Activated effector memory CD4-positive, alpha-beta T cell treated with anti-CD3 and anti-CD28 coated beads, Interleukin-2, amount 50 U/mL, for 16 hours (primary cell): ENCODE data around the gene FARS2.
"Not testable (repeated sequence)": the region's sequence is repeated elsewhere in the genome, so short reads cannot be mapped to it uniquely, and the experiment has no call there.

Experiments used
- DNase-seq: peaks from one replicate; pipeline ENCODE4 v3.0.0-alpha.2; 2020

The FARS2 gene

GRCh38 chr6:5653801-5654200 lies 392.5 kb downstream of the FARS2 start:
- no peak for DNase-seq

GRCh38 chr6:5656226-5656625 lies 394.9 kb downstream of the FARS2 start:
- no peak for DNase-seq

GRCh38 chr6:5656695-5657094 lies 395.4 kb downstream of the FARS2 start:
- not testable (repeated sequence) for DNase-seq

GRCh38 chr6:5657684-5658430 lies 396.5 kb downstream of the FARS2 start:
- DNase-seq = no peak

GRCh38 chr6:5659467-5659866 lies 398.2 kb downstream of the FARS2 start:
- DNase-seq = no peak

GRCh38 chr6:5660772-5661171 lies 399.5 kb downstream of the FARS2 start:
- no peak for DNase-seq

GRCh38 chr6:5662797-5663196 lies 401.5 kb downstream of the FARS2 start:
- no peak for DNase-seq

- DNase-seq = no peak
Observed at GRCh38 chr6:5663259-5663658, 401.9 kb downstream of the FARS2 start.

GRCh38 chr6:5663739-5664138 lies 402.4 kb downstream of the FARS2 start:
- no peak for DNase-seq

- DNase-seq = no peak
Observed at GRCh38 chr6:5664149-5664548, 402.8 kb downstream of the FARS2 start.

GRCh38 chr6:5665173-5665572 lies 403.9 kb downstream of the FARS2 start:
- DNase-seq = no peak

GRCh38 chr6:5665667-5666066 lies 404.4 kb downstream of the FARS2 start:
- DNase-seq = no peak

- DNase-seq = no peak
Observed at GRCh38 chr6:5666695-5667094, 405.4 kb downstream of the FARS2 start.

- DNase-seq = no peak
Observed at GRCh38 chr6:5667737-5668136, 406.4 kb downstream of the FARS2 start.

GRCh38 chr6:5670381-5670780 lies 409.1 kb downstream of the FARS2 start:
- no peak for DNase-seq

- no peak for DNase-seq
Observed at GRCh38 chr6:5670811-5671561, 409.7 kb downstream of the FARS2 start.

GRCh38 chr6:5671601-5672559 lies 410.6 kb downstream of the FARS2 start:
- no peak for DNase-seq

GRCh38 chr6:5672581-5673011 lies 411.3 kb downstream of the FARS2 start:
- DNase-seq = no peak

- DNase-seq = no peak
Observed at GRCh38 chr6:5673019-5673790, 411.9 kb downstream of the FARS2 start.

- no peak for DNase-seq
Observed at GRCh38 chr6:5674141-5674540, 412.8 kb downstream of the FARS2 start.

GRCh38 chr6:5674721-5675120 lies 413.4 kb downstream of the FARS2 start:
- DNase-seq = no peak

- DNase-seq = no peak
Observed at GRCh38 chr6:5676701-5677100, 415.4 kb downstream of the FARS2 start.
